GM19239 (cell line): Measurements from ENCODE around the gene CNTLN.
"Not testable (repeated sequence)": the region's sequence is repeated elsewhere in the genome, so short reads cannot be mapped to it uniquely, and the experiment has no call there.

Source experiments
- DNase-seq: peaks from one replicate; pipeline ENCODE4 v3.0.0; 2011; ENCODE audit warnings: low spot score; ENCODE audit not compliant: insufficient read length
- FAIRE-seq: peaks from 2 replicates; lab custom pipeline; 2011; peaks lifted over from hg19 to GRCh38; lab: Jason Lieb, UNC

The CNTLN gene

DNA sequence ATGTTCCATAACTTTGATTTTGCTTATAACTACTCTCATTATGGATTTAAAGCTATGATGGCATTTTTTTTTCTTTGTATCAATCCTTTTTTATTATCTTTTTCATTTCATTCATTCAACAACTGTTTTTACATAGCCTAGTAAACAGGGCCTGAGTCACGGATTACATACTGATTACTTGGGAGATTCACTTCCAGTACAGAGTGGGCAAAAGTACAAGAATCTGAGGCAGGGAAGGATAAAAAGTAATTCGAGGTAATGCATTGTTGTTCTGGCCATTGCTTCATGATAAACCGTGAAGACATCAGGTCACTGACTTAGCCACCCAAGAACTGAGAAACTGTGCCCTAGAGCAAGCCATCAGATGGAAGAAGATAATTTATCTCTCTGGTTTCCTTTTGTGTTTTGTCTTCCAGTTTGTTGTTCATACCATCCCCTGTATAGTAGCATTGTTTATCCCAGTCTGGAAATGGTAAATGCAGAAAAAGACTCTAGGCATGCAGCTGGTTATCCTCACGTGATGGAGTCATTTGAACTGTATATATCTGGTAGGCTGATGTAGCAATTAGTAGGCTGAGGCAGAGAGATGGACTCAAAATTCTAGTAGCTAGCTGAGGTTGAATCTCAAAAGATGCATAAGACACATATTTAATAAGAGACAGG, 145.6 kb downstream of the CNTLN start:
- FAIRE-seq = no peak

DNA sequence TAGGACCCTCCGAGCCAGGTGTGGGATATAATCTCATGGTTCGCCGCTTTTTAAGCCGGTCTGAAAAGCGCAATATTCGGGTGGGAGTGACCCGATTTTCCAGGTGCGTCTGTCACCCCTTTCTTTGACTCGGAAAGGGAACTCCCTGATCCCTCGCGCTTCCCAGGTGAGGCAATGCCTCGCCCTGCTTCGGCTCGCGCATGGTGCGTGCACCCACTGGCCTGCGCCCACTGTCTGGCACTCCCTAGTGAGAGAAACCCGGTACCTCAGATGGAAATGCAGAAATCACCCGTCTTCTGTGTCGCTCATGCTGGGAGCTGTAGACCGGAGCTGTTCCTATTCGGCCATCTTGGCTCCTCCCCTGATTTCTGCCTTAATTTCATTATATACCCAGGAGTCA, 155.8 kb downstream of the CNTLN start:
- FAIRE-seq = not testable (repeated sequence)

More for the DNA sequence above, 145.6 kb downstream of the CNTLN start:
- no peak for DNase-seq

DNA sequence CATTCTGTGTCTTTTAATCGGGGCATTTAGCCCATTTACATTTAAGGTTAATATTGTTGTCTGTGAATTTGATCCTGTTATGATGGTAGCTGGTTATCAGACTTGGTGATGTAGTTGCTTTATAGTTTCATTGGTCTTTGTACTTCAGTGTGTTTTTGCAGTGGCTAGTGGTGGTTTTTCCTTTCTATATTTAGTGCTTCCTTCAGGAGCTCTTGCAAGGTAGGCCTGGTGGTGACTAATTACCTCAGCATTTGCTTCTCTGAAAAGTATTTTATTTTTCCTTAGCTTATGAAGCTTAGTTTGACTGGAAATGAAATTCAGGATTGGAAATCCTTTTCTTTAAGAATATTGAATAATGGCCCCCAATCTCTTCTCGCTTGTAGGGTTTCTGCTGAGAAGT, 156.9 kb downstream of the CNTLN start:
- DNase-seq (no peak), FAIRE-seq (no peak)

More for the DNA sequence above, 155.8 kb downstream of the CNTLN start:
- DNase-seq = not testable (repeated sequence)

DNA sequence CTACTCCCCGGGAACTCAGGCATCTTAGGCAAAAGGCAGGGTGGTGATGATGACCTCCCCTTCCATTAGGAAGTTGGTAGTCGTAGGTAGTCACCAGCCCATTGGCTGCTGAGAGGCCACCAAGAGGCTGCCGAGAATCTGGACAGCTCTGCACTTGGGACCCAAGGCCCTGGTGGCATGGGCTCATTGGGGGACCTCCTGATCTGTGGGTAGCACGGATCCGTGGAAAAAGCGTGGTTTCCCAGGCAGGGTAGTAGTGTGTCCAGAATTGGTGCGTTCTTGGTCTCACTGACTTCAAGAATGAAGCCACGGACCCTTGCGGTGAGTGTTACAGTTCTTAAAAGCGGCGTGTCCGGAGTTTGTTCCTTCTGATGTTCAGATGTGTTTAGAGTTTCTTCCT, 158.8 kb downstream of the CNTLN start:
- DNase-seq = no peak
- FAIRE-seq = no peak

DNA sequence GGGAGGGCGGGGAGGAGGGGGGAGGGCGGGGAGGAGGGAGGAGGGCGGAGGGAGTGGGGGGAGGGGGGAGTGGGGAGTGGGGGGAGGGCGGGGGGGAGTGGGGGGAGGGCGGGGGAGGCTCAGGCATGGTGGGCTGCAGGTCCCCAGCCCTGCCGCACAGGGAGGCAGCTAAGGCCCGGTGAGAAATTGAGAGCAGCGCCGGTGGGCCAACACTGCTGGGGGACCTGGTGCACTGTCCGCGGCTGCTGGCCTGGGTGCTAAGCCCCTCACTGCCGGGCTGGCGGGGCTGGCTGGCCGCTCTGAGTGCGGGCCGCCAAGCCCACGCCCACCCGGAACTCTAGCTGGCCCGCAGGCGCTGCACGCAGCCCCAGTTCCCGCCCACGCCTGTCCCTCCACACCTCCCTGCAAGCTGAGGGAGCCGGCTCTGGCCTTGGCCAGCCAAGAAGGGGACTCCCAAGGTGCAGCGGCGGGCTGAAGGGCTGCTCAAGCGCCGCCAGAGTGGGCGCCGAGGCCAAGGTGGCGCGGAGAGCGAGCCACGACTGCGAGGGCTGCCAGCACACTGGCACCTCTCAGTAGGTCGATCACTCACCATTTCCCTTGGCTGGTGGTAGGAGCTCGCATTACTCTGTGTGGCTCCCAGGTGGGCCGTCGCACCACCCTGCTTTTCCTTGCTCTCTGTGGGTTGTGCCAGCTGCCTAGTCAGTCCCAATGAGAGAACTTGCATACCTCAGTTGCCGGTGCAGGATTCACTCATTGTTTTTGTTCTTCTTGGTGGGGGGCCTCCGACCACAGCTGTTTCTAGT, 160.2 kb downstream of the CNTLN start:
- DNase-seq = no peak
- no peak for FAIRE-seq

DNA sequence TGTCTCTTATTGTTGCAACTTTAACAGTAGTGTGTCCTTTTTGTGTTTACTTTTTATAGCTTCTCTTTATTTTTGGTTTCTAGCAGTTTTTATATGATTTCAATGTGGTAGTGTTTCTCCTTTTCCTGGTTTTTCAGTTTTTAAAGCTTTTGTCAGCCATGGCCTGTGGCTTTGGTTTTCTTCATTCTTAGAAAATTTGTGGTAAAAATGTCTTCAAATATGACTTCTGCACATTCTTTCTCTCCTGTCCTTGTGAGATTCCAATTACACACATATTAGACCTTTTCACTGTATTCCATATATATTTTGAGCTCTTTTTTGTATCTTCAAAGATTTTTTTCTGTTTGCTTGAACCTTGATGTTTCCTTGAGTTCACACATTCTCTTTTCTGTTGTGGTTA, 180.5 kb downstream of the CNTLN start:
- FAIRE-seq (no peak), DNase-seq (no peak)

DNA sequence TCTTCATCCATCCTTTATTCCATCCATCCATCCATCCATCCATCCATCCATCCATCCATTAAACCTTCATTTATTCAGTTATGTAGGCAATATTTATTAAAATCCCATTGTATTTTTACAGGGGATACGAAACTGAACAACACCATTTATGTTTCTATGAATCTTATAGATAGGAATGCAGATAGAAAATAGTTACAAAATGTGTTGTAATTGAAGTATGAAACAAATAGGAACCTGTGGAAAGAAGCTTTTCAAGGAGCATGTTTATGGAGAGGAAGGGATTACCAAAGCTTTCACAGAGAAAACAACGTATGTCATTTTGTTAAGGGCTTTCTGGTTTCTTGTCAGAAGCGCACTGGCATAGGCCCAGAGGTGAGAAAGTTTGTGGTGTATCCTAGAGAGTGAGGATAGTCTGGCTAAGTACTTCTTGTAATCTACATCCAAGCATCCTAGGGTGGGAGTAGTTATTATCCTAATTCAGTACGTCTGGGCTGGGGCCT, 184.0 kb downstream of the CNTLN start:
- no peak for FAIRE-seq
- no peak for DNase-seq

DNA sequence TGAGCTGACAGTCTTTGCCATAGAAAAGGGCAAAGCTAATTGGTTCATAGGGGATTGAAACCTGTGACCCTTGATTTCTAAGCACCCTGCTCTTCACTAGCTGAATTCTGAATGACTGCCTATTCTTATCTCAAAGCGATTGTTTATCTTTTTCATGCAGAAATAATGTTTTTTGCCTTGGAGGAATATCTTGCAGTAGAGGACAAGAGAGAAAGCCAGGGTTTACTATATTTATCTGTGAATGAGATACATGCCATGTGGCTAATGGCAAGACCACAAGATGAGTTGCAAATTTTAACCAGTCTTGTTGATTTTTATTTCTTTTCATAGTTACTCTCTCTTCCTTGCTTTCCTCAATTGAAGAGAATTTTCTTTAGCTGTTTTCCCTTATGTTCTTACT, 185.0 kb downstream of the CNTLN start:
- FAIRE-seq (no peak), DNase-seq (no peak)

DNA sequence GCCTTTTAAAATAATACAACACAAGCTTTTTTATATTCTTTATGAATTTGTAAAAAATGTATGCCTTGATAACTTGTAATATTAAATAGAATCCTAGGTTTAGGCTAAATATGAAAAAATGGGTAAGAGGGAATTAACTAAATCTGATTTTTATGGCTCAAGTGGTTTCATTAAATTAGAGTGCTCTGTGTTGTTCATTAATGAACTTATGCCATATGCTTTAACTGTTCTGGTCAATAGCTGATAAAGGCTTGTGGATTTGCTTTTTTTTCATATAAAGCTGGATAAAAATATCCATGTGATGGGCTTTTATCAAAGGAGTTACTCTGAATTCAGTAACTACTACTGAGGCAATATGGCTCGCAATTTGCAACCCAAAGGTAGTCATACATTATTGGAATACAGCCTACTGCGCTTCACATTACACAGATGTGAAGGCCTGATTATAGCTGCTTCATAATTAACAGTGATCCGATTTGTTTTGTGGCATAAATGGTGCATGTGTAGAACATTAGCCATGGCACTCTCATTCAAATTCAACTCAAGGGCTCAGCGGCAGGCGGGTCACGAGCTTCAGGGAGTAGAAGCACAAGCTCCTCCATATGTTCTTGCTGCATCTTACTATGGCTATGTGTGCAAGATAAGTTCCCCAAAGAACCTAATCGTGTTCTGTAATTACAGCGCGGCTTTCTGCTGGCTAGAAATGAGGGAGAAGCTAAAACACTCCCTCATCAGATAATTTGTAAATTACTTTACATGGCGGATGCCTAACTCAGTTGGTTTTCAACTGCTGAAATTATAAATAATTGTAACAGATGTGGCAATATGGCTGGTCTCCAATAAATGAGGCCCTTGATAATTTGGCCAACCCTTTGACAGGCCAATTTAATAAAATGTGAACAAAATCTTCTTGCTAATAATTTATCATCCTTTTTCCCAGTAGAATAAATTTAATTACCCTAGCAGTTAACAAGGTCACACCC, 188.3 kb downstream of the CNTLN start:
- FAIRE-seq = no peak
- DNase-seq = no peak

DNA sequence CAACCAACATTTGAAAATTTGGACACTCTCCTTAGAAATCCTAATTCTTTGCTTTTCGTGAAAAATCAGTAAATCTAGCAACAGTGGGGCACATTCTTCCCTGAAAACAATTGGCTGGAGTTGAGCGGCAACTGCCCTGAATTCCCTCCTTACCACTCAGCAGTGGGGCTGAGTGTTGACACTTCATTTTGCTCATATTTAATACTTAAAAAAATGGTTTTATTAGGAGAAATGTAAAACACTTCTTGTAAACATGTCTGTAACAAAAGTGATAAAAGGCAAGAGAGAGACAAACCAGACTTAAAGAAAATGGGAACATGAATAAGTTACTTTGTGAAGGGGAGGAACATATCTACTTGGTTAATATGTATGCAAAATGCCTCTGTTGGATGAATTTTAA, 193.5 kb downstream of the CNTLN start:
- FAIRE-seq = no peak
- no peak for DNase-seq

DNA sequence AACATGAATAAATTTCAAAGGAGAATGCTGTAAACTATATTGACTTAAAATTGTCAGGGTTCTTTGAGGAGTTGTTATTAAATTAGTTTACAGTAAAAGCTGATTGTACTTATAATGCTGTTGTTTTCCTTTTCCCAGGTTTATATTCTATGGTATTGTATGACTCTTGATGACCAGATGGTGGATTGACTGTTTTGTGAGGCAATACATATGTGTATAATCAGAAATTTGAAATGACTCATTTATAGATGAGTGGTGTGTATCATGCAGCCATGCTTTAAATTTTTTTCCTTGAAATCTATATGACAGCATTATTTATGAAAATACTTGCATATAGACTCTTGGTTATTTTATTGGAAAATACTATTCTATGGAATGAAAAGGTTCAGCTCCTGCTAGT, 195.3 kb downstream of the CNTLN start:
- FAIRE-seq (no peak), DNase-seq (no peak)

DNA sequence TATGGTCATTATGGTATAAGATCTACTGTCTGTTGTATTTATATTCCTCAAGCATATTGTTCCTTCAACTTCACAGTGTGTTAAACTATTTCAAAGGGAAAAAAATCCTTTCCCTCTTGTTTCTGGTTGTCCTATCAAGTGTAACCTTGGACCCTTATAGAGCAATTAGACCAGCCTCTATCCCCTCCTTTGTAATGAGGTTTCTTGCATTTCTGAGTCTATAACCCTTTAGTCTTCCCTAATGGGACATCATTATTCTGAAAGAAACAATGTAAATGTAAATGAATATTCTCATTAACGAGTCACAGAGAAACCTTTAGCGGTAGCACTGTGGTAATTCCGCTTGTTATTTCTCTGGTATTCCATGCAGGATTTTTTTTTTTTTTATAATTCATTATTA, 197.3 kb downstream of the CNTLN start:
- no peak for DNase-seq
- FAIRE-seq = no peak

DNA sequence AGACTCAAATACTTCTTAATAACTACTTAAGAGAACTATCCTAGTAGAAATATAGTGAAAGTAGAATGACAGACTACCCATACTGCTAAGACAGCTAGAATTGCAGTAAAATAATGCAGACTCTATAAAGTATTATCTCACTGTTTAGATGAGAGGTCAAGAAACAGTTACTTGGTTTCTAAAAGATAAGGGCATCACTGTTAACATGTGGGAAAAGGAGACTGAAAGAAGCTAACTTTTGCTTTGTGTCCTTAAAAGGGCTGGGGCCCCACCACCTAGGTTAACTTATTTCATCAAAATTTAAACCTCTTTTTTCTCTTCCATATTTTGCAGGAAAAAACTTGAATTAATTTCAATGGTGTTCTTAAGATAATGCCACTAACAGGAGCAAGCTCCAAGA, 204.3 kb downstream of the CNTLN start:
- FAIRE-seq = no peak
- DNase-seq = no peak

DNA sequence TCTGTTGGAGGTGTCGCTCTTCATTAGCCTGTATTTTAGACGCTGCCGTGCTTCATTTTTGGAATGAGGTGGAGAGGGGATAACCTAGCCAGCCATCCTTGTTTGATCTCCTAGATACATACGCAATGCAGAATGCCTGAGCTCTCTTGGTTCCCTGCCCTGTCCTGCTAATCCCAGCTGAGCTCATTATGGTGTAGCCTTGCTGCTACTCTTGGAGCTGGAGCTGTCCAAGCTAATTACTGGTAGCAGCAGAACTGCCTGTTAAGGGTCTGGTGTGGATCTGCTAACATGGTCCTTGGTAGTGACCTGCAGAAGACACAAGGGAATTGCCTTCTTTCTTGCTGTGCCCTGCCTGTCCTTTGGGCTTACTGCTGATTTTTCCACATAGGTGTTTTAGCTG, 207.9 kb downstream of the CNTLN start:
- FAIRE-seq = no peak
- no peak for DNase-seq

DNA sequence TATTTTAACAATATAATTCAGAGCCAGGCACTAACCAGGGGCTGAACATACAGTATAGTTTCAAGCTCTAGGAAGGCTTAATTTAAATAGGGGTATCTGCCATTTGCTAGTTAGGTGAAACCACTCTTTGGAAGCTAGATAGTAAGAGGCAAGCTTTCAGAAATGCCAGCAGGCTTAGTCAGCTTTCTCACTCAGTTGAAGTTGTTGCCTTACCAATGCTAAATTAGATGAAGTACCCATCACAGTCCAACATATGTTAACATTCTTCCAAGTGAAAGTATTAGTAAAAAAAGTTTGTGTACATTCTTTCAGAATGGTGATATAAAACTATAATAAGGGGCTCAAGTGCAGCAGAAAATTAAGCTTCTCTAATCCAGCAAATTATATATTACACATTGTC, 215.0 kb downstream of the CNTLN start:
- no peak for FAIRE-seq
- DNase-seq = no peak

DNA sequence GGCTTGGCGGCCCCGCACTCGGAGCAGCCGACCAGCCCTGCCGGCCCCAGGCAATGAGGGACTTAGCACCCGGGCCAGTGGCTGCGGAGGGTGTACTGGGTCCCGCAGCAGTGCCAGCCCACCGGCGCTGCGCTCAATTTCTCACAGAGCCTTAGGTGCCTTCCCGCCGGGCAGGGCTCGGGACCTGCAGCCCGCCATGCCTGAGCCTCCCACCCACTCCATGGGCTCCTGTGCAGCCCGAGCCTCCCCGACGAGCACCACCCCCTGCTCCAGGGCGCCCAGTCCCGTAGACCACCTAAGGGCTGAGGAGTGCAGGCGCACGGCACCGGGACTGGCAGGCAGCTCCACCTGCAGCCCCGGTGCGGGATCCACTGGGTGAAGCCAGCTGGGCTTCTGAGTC, 219.2 kb downstream of the CNTLN start:
- DNase-seq, FAIRE-seq: not testable (repeated sequence)

DNA sequence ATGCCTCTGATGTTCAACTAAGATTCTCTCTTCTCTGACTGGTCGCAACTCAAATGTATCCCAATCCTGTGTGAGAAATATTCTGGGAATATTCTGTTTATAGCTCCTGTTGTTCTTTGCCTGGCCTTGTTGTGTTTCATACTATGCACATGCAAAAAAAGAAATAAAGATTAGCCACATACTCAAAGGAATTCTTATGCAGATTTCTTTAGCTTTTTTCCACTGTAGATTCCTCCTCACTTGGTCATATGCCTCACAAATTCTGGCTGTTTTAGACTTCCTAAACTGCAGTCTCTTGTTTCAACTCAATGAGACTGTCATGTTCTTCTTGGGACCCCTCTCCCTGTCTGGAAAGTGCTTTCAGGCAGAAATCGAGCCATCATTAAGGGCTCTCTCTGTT, 226.5 kb downstream of the CNTLN start:
- DNase-seq (no peak), FAIRE-seq (no peak)

DNA sequence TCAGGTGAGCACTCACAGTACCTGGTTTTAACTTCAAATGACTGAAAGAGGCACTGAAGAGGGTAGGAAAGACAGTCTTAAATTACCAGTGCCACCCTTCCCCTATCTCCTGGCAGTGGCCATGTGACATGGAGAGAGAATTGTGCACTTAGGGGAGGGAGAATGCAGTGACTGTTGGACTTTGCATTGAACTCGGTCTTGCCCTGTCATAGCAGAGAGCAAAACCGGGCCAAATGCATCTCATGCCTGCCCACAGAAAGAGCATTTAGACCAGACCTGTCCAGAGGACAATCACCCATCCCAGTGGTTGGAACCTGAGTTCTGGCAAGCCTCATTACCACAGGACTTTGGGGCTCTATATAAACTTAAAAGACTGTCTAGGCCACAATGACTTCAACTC, 232.2 kb downstream of the CNTLN start:
- FAIRE-seq (no peak), DNase-seq (no peak)

DNA sequence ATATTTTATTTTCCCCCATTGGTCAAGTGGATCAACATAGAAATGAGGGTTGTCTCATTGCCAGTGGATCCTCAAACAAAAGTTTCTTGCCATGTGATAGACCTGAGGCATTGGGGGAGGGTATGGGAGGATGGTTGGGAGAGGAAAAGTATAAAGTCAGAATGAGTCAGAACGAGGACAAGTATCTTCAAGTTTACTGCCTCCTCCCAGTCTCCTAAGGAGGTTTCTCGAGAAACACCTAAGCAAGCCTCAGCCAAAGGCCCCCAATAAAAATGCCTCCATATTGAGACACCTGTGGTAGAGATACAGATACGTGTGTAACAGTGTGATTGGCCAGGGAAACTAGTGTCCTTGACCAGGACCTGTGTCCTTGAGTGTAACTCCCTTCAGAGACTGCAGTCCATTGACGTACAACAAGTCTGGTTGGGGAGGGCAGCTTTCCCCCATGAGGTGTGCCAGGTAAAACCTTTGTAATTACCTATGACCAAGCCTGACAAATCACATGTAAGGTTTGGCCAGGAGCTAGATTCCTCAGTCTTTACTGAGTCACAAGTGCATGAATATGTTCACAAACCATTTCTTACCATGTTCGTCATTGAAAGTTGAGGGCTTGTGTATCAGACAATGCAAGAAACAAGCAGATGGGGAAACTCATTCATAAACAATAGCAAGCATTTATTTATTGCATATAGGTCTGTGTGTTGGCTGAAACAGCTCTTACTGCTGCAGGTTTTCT, 245.5 kb downstream of the CNTLN start:
- DNase-seq = no peak
- no peak for FAIRE-seq

DNA sequence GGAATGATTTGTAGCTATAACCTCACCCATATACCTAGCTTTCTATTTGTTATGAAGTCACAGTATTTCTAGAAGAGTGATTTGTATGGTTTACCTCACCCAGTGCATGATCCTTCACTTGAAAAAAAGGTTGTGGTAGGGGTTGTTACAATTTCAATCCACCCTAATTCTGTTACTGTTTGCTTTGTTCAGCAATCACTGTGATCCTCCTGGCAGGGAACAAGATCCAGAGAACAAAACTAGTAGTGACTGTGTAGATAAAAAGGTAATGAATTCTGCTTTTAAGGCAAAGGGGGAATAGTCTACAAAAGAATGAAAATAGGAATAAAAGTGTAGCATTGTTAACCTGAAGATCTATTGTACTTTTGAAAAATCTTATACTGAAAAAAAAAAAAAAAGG, 252.7 kb downstream of the CNTLN start:
- FAIRE-seq (no peak), DNase-seq (no peak)
